Ovary (tissue), 3 donors: ENCODE measurements around the gene OLA1.

Experiments used
- CTCF ChIP-seq, 3 donors: fragments of 450-650 bp in 2 of 3; fragments of 200-600 bp in 1 of 3; IDR thresholded peaks; one replicate each; pipeline versions ENCODE4 v1.5.1 to v1.8.0; 2016 to 2022; ENCODE audit warnings: antibody characterized with exemption in 3 of 3, mild to moderate bottlenecking in 1 of 3
- POLR2A ChIP-seq: fragments of 450-650 bp; IDR thresholded peaks from one replicate; pipeline ENCODE4 v1.6.1; 2017; ENCODE audit warnings: antibody characterized with exemption, mild to moderate bottlenecking, moderate library complexity
- donor health status: DM: no; HTN: no; CAD: no.

GRCh38 chr2:174169372-174169771 lies 79.0 kb downstream of the OLA1 start:
- no peak for TF ChIP-seq CTCF (IDR thresholded peaks at IDR 0.05)
- TF ChIP-seq POLR2A, result no peak
